TTC549 (cell line): Measurements from ENCODE around the gene SNRK.

Source experiments
- FAIRE-seq: peaks from 2 replicates; lab custom pipeline; 2012; peaks lifted over from hg19 to GRCh38; lab: Jason Lieb, UNC

Gene SNRK, protein sequence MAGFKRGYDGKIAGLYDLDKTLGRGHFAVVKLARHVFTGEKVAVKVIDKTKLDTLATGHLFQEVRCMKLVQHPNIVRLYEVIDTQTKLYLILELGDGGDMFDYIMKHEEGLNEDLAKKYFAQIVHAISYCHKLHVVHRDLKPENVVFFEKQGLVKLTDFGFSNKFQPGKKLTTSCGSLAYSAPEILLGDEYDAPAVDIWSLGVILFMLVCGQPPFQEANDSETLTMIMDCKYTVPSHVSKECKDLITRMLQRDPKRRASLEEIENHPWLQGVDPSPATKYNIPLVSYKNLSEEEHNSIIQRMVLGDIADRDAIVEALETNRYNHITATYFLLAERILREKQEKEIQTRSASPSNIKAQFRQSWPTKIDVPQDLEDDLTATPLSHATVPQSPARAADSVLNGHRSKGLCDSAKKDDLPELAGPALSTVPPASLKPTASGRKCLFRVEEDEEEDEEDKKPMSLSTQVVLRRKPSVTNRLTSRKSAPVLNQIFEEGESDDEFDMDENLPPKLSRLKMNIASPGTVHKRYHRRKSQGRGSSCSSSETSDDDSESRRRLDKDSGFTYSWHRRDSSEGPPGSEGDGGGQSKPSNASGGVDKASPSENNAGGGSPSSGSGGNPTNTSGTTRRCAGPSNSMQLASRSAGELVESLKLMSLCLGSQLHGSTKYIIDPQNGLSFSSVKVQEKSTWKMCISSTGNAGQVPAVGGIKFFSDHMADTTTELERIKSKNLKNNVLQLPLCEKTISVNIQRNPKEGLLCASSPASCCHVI

DNA sequence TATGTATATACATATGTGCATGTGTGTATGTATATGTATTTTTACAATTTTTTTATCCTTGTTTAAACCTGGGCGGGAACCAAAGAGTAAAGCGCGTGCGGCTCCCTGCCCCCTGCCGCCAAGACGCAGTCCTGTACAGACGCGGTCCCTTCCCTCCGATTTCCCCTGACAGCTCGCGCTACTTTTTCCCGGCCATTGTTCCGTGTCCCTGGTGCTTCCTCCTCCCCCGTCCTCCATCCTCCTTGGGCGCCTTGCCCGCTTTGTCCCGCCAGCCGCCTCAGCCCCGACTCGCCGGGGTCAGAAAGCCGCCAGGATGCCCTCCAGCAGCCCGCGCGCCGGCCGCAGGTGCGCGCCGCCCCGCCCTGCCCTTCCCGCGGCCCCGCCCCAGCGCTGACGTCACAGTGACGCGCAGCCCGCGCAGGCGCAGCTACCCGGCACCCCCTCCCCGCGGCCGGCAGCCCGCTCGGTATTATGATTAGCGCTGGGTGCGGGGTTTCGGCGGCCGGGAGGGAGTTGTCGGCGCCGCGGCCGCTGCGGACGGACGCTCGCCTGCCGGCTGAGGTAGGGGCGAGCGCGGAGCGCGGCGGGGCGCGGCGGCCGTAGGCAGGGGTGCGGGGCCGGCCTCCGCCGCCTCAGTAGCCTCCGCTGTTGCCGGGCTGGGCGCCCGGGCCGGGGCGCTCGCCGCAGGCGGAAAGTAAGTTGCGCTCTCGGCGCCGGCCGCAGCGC, at the start of gene SNRK:
Gene SNRK (plus strand): TSS at position 426 of the 726 bp plus-strand sequence. CDS start 16,664 bp downstream, outside the sequence.
- no peak for FAIRE-seq

DNA sequence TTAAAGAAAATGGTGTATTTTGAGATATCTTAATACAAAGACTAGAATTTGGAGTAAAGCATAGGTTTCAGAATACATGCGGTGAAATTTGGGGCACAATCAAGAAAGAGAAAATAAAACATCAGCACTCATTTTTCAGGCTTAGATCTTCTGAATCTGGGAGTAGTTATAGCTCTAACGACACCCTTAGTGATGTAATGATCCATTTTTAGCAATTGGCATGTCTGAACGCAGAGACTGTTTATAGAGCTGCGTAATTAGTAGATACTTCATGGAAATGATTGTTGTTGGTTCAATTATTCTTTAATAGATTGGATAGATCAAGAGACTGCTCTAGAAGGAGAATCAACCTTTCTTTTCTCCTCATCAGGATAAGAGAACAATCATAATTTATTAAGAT, 47.5 kb upstream of the SNRK start:
- no peak for FAIRE-seq

DNA sequence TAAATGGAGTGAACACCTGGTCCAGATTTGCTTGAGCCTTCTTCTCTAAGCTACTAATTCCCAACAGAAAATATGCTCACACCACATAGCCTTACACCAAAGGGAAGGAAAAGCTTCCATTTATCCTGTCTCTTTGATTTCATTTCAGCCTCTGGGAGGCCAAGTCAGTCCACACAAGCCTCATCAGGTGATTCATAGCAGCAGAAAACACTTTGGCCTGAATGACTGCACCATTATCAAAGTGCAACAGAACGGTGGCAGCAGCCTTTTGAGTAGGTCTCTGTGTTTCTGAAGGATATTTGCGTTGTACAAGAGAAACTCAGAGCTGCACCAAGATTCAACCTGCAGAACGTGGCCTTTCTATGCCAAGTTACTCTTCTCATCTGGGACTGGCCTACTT, 46.6 kb upstream of the SNRK start:
- FAIRE-seq: no peak

DNA sequence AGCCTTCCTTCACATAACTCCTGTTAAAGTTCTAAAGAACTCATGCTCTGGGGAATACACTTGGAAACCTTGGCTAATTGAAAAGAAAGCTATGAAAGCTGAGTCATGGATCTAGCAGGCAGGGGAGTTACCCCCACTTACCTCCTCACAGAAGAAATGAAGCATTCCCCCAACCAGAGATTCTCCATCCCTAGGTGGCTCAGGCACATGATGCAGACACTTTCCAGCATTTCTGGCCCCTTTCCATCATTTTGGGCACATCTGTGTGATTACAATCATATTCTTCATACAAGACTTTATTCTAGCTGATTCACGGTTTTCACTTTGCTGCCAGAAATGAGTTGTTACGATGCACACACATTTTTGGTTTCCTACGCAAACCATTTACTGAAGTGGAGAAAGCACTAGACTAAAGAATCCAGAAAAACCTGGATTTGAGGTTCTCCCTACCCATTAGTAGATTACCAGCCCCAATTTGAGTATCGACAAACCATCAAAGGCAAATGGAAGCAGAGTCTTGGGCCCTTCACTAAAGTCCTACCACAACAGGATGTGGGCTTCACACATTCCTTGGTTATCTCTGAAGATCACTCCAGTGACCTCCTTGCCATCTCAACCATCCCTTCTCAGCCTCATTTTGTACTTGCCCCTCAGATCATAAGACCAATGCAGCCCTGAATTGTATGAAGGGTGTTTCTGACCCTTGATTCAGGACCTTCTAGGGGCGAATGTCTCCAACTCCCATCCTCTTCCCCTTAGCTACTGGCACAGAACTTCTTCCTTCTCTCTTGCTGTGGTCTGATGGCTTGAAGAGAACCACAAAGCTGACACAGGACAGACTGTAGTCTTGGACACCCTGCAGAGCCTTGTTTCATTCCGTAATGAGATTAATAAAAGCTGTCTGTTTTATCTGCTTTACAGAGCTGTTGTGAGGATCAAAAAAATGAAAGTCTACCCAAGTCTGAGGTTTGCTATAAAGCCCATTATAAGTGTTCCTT, 42.5 kb upstream of the SNRK start:
- no peak for FAIRE-seq

DNA sequence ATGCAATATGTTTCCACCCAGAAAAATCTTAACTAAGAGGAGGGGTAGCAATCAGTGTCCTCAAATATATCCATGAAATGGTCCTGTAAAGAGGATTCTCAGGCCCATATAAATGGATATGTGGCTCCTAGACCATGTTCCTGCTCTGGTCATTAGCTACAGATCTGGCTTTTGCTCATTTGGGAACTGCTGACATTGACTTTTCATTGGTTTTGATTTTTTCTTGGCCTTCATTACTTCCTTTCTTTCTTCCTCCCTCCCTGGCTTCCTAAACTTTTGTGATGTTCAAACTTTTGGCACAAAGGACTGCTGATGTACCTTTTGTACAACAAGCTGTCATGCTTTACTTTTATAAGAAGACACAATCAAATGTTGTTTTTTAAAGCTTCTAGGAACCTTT, 41.6 kb upstream of the SNRK start:
- FAIRE-seq: no peak

GRCh38 chr3:43246976-43247375, 39.4 kb upstream of the SNRK start:
- FAIRE-seq: no peak

GRCh38 chr3:43247561-43248184, 38.7 kb upstream of the SNRK start:
- no peak for FAIRE-seq

GRCh38 chr3:43248185-43248583, 38.2 kb upstream of the SNRK start:
- no peak for FAIRE-seq

- no peak for FAIRE-seq
Measured at GRCh38 chr3:43248973-43249372, 37.4 kb upstream of the SNRK start.

- FAIRE-seq: no peak
Measured at GRCh38 chr3:43249405-43249804, 36.9 kb upstream of the SNRK start.

- FAIRE-seq: no peak
Measured at GRCh38 chr3:43253294-43253693, 33.0 kb upstream of the SNRK start.

- no peak for FAIRE-seq
Measured at GRCh38 chr3:43254125-43254524, 32.2 kb upstream of the SNRK start.

- no peak for FAIRE-seq
Measured at GRCh38 chr3:43255662-43256061, 30.7 kb upstream of the SNRK start.

DNA sequence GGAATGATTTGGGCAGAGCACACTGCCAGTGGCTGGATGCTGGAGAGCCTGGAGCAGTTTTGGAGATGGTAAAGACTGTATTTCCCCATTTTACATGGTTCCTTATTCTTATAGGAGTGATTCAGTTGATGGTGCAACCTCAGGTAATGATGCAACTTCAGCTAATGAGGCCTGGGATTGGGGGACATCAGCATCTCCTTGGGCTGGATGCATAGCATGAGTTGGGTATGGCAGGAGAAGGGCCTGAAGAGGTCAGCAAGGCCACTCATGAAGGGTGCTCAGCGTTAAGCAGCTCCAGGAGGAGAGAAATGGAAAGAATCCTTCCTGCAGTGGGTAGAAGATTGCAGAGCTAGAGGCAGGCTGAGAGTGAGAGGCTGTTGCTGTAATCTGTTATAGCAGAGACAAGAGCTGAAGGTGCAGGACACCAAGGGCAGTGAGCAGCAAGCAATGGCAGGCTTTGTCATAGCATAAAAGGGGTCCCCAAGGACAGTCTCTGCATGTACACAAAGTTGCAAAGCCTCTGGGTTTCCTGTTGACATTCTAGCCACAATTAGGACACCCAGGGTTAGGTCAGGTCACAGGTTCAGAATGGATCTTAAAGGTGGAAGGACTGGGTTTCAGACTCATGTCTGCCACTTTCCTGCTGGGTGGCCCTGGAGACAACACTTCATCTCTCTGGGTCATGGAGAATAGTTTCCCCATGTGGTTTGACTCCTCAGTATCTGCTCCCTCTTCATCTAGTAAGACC, 29.5 kb upstream of the SNRK start:
- no peak for FAIRE-seq

DNA sequence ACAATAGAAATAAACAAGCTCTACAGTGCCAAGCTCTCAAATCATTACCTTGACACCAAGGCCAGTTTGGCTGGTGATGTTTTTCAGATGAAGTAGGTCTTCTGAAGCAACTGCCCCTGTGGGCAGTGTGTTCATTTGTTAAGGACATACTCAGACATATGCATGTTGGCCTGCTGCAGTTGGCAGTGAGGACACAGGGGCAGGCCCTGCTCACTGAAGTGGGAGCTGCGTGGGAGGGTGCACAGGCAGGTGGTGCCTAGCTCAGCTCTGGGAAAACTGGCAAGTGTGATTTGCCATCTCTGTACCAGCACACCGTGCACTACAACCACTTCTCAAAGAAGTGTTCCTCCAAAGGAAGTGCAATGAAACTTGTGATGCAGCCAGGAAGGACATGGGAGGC, 28.5 kb upstream of the SNRK start:
- FAIRE-seq: no peak

- no peak for FAIRE-seq
Measured at GRCh38 chr3:43259626-43260025, 26.7 kb upstream of the SNRK start.

GRCh38 chr3:43260412-43260811, 25.9 kb upstream of the SNRK start:
- no peak for FAIRE-seq

DNA sequence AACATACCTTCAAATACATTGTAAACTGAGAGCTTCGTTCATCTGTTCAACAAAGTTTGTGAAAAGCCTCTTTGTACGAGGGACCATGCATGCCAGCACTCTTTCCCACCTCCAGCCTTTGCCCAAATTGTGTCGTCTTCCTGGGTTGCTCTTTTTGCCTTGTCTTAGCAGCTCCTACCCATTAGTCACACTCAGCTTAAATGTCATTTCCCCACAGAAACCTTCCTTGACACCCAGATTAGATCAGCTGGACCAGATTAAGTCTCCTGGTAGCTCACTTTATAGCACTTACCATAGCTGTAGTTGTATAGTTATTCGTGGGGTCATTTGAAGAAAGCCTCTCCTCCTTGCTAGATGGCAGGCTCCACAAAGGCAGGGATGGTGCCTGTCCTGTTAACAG, 24.1 kb upstream of the SNRK start:
- FAIRE-seq: no peak

DNA sequence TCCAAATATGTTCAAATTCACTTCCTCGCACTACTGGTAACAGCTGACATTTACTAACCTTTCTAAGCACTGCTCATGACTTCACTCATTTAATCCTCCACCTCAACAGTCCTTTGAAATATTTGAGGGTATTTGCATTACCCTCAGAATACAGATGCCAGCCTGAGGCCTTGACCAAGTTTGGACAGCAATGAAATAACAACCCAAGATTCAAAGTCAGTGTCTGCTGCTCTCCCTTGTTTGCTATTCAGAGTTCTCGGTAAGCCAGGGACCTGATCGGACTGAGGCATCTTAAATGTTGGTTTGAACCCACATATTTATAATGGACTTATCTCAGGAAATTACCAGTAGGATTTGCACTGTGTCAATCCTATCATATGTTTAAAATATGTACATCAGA, 19.9 kb upstream of the SNRK start:
- FAIRE-seq: no peak

- FAIRE-seq: no peak
Measured at GRCh38 chr3:43266995-43267394, 19.3 kb upstream of the SNRK start.

DNA sequence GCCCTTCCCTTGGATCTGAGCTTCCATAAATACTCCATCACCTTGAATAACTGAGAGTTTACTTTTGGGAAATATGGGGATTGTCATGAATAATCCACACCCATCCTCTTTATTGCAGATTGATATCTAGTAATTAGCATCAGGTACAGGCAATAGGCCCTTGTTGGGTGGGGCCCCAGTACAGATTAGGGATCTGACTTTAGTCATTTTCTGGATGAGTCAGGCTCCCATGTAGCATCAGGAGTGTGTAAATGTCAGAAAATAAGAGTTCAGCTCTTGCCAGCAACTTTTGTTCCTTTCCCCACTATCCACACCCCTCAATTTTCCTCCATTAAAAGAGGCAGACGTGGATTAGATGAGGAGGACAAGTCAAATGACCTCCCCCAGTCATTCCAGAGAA, 17.7 kb upstream of the SNRK start:
- FAIRE-seq: no peak
